Liver (tissue), 9 donors: Measurements from ENCODE around the gene XK. TPM values are rescaled to one million over a fixed set of nuclear protein-coding genes. Genes with fewer than 3 reads are reported as not detected.

ENCODE experiments used
- DNase-seq: peaks from one replicate; pipeline ENCODE4 v3.0.0-alpha.2; 2017; ENCODE audit warnings: low spot score
- H3K27ac ChIP-seq, 2 donors: one replicate each; pipeline ENCODE4 v1.7.0; 2013; ENCODE audit warnings: inconsistent platforms in 2 of 2, low read length in 2 of 2, control low read depth in 1 of 2, low read depth in 1 of 2, mild to moderate bottlenecking in 1 of 2
- H3K27me3 ChIP-seq, 4 donors: one replicate each; pipeline versions ENCODE4 v1.6.1 to v1.7.0; 2013; ENCODE audit warnings: low read length in 3 of 4, inconsistent platforms in 1 of 4, mild to moderate bottlenecking in 1 of 4, moderate library complexity in 1 of 4; ENCODE audit not compliant: control insufficient read depth in 4 of 4, insufficient read depth in 4 of 4
- H3K36me3 ChIP-seq, 4 donors: one replicate each; pipeline versions ENCODE4 v1.6.1 to v1.7.0; 2013; ENCODE audit warnings: low read length in 3 of 4, mild to moderate bottlenecking in 3 of 4, low read depth in 1 of 4, moderate library complexity in 1 of 4; ENCODE audit not compliant: control insufficient read depth in 4 of 4, insufficient read depth in 3 of 4
- H3K4me1 ChIP-seq, 4 donors: one replicate each; pipeline versions ENCODE4 v1.6.1 to v1.7.0; 2013; ENCODE audit warnings: low read length in 3 of 4, mild to moderate bottlenecking in 3 of 4, moderate library complexity in 1 of 4; ENCODE audit not compliant: control insufficient read depth in 4 of 4, insufficient read depth in 4 of 4
- H3K4me3 ChIP-seq, 3 donors: one replicate each; pipeline versions ENCODE4 v1.6.1 to v1.7.0; 2013; ENCODE audit warnings: low read length in 3 of 3, control low read depth in 1 of 3, low read depth in 1 of 3, mild to moderate bottlenecking in 1 of 3
- H3K9ac ChIP-seq, 2 donors: one replicate each; pipeline ENCODE4 v1.7.0; 2013; ENCODE audit warnings: low read length in 2 of 2, mild to moderate bottlenecking in 2 of 2, moderate library complexity in 2 of 2, control low read depth in 1 of 2, low read depth in 1 of 2
- H3K9me3 ChIP-seq, 4 donors: one replicate each; pipeline versions ENCODE4 v1.6.1 to v1.7.0; 2013; ENCODE audit warnings: low read length in 3 of 4; ENCODE audit not compliant: control insufficient read depth in 4 of 4
- ATF3 ChIP-seq: IDR thresholded peaks from 2 replicates; pipeline ENCODE4 v1.6.1; 2016; ENCODE audit warnings: antibody characterized with exemption
- CTCF ChIP-seq: fragments of 150-350 bp; IDR thresholded peaks from 2 replicates; pipeline ENCODE4 v1.5.1; 2017; ENCODE audit warnings: improper control_type of control experiment, low read depth, low read length; ENCODE audit not compliant: missing input control
- FOXA1 ChIP-seq: IDR thresholded peaks from 2 replicates; pipeline ENCODE4 v1.6.1; 2016; ENCODE audit warnings: antibody characterized with exemption
- FOXA2 ChIP-seq: IDR thresholded peaks from 2 replicates; pipeline ENCODE4 v1.6.1; 2016; ENCODE audit warnings: antibody characterized with exemption
- GABPA ChIP-seq, 2 donors: IDR thresholded peaks in 1 of 2; conservative IDR thresholded peaks in 1 of 2; 2 replicates each; pipeline ENCODE4 v1.6.1; 2016; ENCODE audit warnings: antibody characterized with exemption in 2 of 2, mild to moderate bottlenecking in 1 of 2, moderate library complexity in 1 of 2
- HNF4A ChIP-seq, 2 donors: conservative IDR thresholded peaks; 2 replicates each; pipeline ENCODE4 v1.6.1; 2016; ENCODE audit warnings: antibody characterized with exemption in 2 of 2, mild to moderate bottlenecking in 2 of 2
- HNF4G ChIP-seq: IDR thresholded peaks from 2 replicates; pipeline ENCODE4 v1.6.1; 2016; ENCODE audit warnings: antibody characterized with exemption
- JUND ChIP-seq, 2 donors: IDR thresholded peaks; 2 replicates each; pipeline ENCODE4 v1.6.1; 2016; ENCODE audit warnings: antibody characterized with exemption in 2 of 2
- MAX ChIP-seq: IDR thresholded peaks from 2 replicates; pipeline ENCODE4 v1.6.1; 2016; ENCODE audit warnings: antibody characterized with exemption
- NR2F2 ChIP-seq: IDR thresholded peaks from 2 replicates; pipeline ENCODE4 v1.6.1; 2016; ENCODE audit warnings: antibody characterized with exemption
- RAD21 ChIP-seq, 2 donors: IDR thresholded peaks; 2 replicates each; pipeline ENCODE4 v1.6.1; 2016; ENCODE audit warnings: antibody characterized with exemption in 2 of 2, mild to moderate bottlenecking in 2 of 2
- REST ChIP-seq: IDR thresholded peaks from 2 replicates; pipeline ENCODE4 v1.6.1; 2016; ENCODE audit warnings: antibody characterized with exemption, mild to moderate bottlenecking
- RXRA ChIP-seq, 2 donors: IDR thresholded peaks; 2 replicates each; pipeline ENCODE4 v1.6.1; 2017 to 2018; ENCODE audit warnings: antibody characterized with exemption in 2 of 2, mild to moderate bottlenecking in 1 of 2
- SP1 ChIP-seq: IDR thresholded peaks from 2 replicates; pipeline ENCODE4 v1.6.1; 2018; ENCODE audit warnings: antibody characterized with exemption, mild to moderate bottlenecking
- TAF1 ChIP-seq: conservative IDR thresholded peaks from 2 replicates; pipeline ENCODE4 v1.6.1; 2016; ENCODE audit warnings: antibody characterized with exemption, mild to moderate bottlenecking
- YY1 ChIP-seq: IDR thresholded peaks from 2 replicates; pipeline ENCODE4 v1.6.1; 2016; ENCODE audit warnings: antibody characterized with exemption, mild to moderate bottlenecking
- ZBTB33 ChIP-seq: IDR thresholded peaks from 2 replicates; pipeline ENCODE4 v1.6.1; 2016; ENCODE audit warnings: antibody characterized with exemption
- WGBS: extraction: QIAGEN DNeasy Blood & Tissue Kit; methylation state at CpG from one replicate; pipeline ENCODE4 v1.1.7; 2013; 5-methylcytosine and 5-hydroxymethylcytosine counted together
- polyA plus RNA-seq, 2 donors: library from polyadenylated mRNA; stranded (reverse) in 1 of 2; unstranded in 1 of 2; fragments of 200-250 nt in 1 of 2; fragments of >200 nt in 1 of 2; fragmentation: Nextera tagmentation in 1 of 2; extraction: Ambion mirVana in 1 of 2; gene quantifications; one replicate each; pipeline versions ENCODE4 v1.2.1 to v1.2.3, GENCODE V29; 2013 to 2015
- total RNA-seq, 2 donors: library from RNA; depleted of rRNA; stranded (reverse); fragments of >200 nt; gene quantifications; one replicate each; pipeline ENCODE4 v1.2.3, GENCODE V29; 2014
- donor health status: healthy.
- donor health status: healthy.
- donor health status: healthy.
- donor health status: healthy.
- donor health status: healthy.

Gene XK
- total and polyA plus RNA-seq, 4 donors, result 0.83 to 68.4 (median 2.0) TPM

GRCh38 chrX:37653397-37654085 is 32.0 kb upstream of the XK start:
- Histone ChIP-seq H3K27ac (no peak overlapping the region), H3K9ac (no peak overlapping the region), H3K36me3 (no peaks in the 10 kb centered on the region), H3K4me3 (no peak overlapping the region), H3K27me3 (no peaks in the 10 kb centered on the region), H3K9me3 (no peaks in the 10 kb centered on the region), H3K4me1 (no peaks in the 10 kb centered on the region)
- 81% methylated on average over 1 of the region's 1 CpG for WGBS
- no peak for TF ChIP-seq NR2F2
- TF ChIP-seq JUND (IDR thresholded peaks at IDR 0.05), result no peak
- DNase-seq, result no peak

GRCh38 chrX:37658343-37659030 is 27.1 kb upstream of the XK start:
- H3K9ac ChIP-seq, result no peak overlapping the region

More at GRCh38 chrX:37658343-37659030, 27.1 kb upstream of the XK start:
- no peaks in the 10 kb centered on the region for H3K27me3 ChIP-seq
- H3K9me3 ChIP-seq, result no peaks in the 10 kb centered on the region
- no peaks in the 10 kb centered on the region for H3K4me1 ChIP-seq
- H3K36me3 ChIP-seq, result no peaks in the 10 kb centered on the region
- 86% methylated on average over 4 of the region's 4 CpGs for WGBS
- TF ChIP-seq YY1 (no peak), NR2F2 (no peak), TAF1 (no peak), ZBTB33 (no peak), RXRA (IDR thresholded peaks at IDR 0.05) (no peak), FOXA2 (no peak), GABPA (IDR thresholded peaks at IDR 0.05 in 1 of 2, conservative IDR thresholded peaks at IDR 0.05 in 1 of 2) (no peak), JUND (IDR thresholded peaks at IDR 0.05) (no peak), HNF4G (no peak), CTCF (no peak), ATF3 (no peak), FOXA1 (no peak), RAD21 (IDR thresholded peaks at IDR 0.05) (no peak), HNF4A (conservative IDR thresholded peaks at IDR 0.05) (no peak), REST (no peak), MAX (no peak), SP1 (no peak)
- DNase-seq, result no peak
- H3K4me3 ChIP-seq, result no peak overlapping the region
- no peak overlapping the region for H3K27ac ChIP-seq
